ENCODE data around the gene KCNK4.

DNA sequence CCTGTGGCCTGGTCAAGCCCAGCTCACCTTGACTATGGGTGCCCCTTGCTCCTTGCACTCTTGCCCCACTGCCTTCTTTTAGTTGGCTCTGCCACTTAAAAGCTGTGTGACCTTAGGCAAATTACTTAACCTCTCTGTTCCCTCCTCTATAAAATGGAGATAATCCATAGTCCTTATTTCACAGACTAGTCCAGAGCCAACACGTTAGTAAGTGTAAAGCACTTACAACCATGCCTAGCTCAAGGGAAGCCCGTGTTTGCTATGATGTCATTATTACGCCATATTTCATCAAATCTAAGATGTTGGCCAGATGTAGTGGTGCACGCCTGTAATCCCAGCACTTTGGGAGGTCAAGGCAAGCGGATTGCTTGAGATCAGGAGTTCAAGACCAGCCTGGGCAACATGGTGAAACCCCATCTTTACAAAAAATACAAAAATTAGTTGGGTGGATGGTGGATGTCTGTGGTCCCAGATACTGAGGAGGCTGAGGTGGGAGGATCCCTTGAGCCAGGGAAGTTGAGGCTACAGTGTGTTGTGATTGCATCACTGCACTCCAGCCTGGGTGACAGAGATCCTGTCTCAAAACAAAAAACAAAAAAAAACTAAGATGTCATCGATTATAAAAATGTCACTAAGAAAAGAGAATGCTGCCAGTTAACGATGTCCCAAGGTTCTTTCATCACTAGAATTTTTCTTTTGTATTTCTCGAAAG is 46.6 kb downstream of the KCNK4 start:
- TF ChIP-seq, protein P1, sequence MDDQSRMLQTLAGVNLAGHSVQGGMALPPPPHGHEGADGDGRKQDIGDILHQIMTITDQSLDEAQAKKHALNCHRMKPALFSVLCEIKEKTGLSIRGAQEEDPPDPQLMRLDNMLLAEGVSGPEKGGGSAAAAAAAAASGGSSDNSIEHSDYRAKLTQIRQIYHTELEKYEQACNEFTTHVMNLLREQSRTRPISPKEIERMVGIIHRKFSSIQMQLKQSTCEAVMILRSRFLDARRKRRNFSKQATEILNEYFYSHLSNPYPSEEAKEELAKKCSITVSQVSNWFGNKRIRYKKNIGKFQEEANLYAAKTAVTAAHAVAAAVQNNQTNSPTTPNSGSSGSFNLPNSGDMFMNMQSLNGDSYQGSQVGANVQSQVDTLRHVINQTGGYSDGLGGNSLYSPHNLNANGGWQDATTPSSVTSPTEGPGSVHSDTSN (IDR thresholded peaks at IDR 0.05): no peak
- TF ChIP-seq CEBPB (IDR thresholded peaks at IDR 0.05): no peak

Data from A549 (cell line).